Stomach (tissue), 4 donors: Measurements from ENCODE around the gene ZNF768.

Experiments used
- CTCF ChIP-seq, 7 experiments: fragments of 450-650 bp in 4 of 7; fragments of 200-600 bp in 3 of 7; sonication (generic) in 3 of 7; IDR thresholded peaks; one replicate each; pipeline ENCODE4 v1.5.1; 2016 to 2019; ENCODE audit warnings: antibody characterized with exemption in 7 of 7, control low read depth in 2 of 7, mild to moderate bottlenecking in 1 of 7
- EP300 ChIP-seq: sonication (generic); formaldehyde crosslinking; IDR thresholded peaks from one replicate; pipeline ENCODE4 v1.6.1; 2017; ENCODE audit warnings: antibody characterized with exemption
- POLR2A ChIP-seq, 4 donors: fragments of 450-650 bp; IDR thresholded peaks; one replicate each; pipeline ENCODE4 v1.6.1; 2016; ENCODE audit warnings: antibody characterized with exemption in 4 of 4, control low read depth in 2 of 4, mild to moderate bottlenecking in 1 of 4, moderate library complexity in 1 of 4
- POLR2AphosphoS5 ChIP-seq, 3 donors: sonication (generic); formaldehyde crosslinking; IDR thresholded peaks; one replicate each; pipeline ENCODE4 v1.6.1; 2016; ENCODE audit warnings: antibody characterized with exemption in 3 of 3

DNA sequence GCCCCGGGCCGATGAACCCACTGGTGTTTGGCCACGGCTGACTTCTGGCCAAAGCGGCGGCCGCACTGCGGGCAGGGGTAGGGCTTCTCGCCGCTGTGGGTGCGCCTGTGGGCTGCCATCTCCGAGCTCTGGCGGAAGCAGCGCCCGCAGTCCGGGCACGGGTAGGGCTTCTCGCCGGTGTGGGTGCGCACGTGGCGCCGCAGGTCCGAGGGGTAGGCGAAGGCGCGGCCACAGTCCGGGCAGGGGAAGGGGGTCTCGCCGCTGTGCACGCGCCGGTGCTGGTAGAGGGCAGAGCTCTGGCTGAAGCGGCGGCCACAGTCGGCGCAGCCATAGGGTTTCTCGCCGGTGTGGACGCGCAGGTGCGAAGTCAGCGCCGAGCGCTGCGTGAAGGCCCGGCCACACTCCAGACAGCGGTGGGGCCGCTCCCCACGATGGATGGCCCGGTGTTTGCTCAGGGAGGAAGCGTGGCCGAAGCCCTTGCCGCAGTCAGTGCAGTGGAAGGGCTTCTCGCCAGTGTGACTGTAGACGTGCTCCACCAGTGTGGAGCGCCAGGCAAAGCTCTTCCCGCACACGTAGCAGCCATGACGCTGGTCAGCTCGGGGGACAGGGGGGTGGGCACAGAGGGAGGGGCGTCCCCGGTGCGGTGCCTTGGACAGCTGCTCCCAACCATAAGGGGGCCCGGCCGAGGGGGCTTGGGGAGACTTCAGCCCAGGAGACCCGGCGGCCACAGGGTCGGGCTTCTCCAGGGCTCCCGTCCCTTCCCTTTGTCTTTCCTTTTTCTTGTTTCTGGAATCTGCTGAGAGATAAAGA is 29.2 kb upstream of the ZNF768 start:
- TF ChIP-seq CTCF (IDR thresholded peaks at IDR 0.05) (no peak), POLR2AphosphoS5 (IDR thresholded peaks at IDR 0.05) (no peak), POLR2A (IDR thresholded peaks at IDR 0.05) (no peak), EP300 (no peak)
